Measurements from ENCODE around the gene LAMB4. TPM values are rescaled to one million over a fixed set of nuclear protein-coding genes. Genes with fewer than 3 reads are reported as not detected.

Gene LAMB4
- total and polyA plus RNA-seq, 2 of the 8 experiments (the other 6 are each of a cell fraction or from before 2014, with no cell fraction given), result not detected

DNA sequence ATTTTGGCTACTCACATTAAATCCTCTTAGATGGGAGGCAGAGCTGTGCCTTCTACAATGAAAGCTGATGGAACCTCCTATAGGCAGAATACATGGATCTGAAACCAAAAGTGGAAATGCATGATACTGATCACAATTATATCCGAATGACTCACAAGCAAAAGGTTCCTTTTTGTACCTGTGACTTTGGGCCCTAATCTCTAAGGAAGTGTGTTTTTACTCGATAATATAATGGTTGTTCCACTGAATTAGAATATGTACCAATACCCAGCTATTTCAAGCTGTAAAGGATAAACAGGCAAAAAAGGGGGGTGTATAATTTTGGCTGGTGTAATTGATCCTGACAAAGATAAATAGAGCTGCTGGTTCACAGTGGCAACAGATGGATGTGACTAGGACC is 109.6 kb downstream of the LAMB4 start:
- Histone ChIP-seq H2BK20ac (ENCODE audit: low read length) (no peak overlapping the region), H3K9me3 (ENCODE audit: insufficient read depth in 2 of 2, low read depth in 1 of 2, low read length in 1 of 2) (no peaks in the 10 kb centered on the region), H4K8ac (ENCODE audit: extremely low read depth, insufficient read depth, low read length) (no peak overlapping the region), H2AFZ (ENCODE audit: low read length) (no peak overlapping the region), H3K4me2 (ENCODE audit: insufficient read depth in 1 of 2, low read depth in 2 of 2, low read length in 2 of 2) (no peak overlapping the region), H3K36me3 (ENCODE audit: control insufficient read depth in 2 of 4, insufficient read depth in 4 of 4, low read length in 3 of 4) (no peaks in the 10 kb centered on the region), H3K27me3 (replicated peaks in 1 of 4; ENCODE audit: control insufficient read depth in 3 of 4, extremely low read depth in 1 of 4, insufficient read depth in 3 of 4, low read length in 3 of 4) (no peaks in the 10 kb centered on the region), H3K79me2 (ENCODE audit: control insufficient read depth in 1 of 2, insufficient read depth in 2 of 2, low read length in 2 of 2) (no peaks in the 10 kb centered on the region), H3K23ac (ENCODE audit: insufficient read length) (no peak overlapping the region), H3K79me1 (ENCODE audit: low read depth, low read length) (no peaks in the 10 kb centered on the region), H3K18ac (ENCODE audit: extremely low read depth, low read length) (no peak overlapping the region), H3K9ac (replicated peaks in 1 of 4; ENCODE audit: extremely low read depth in 1 of 4, low read depth in 3 of 4, low read length in 3 of 4) (no peak overlapping the region), H3K4me3 (ENCODE audit: extremely low read depth in 1 of 4, insufficient read depth in 2 of 4, low read depth in 3 of 4, low read length in 4 of 4) (no peak overlapping the region), H4K20me1 (replicated peaks in 1 of 2; ENCODE audit: control insufficient read depth in 1 of 2, insufficient read depth in 2 of 2, low read length in 2 of 2) (no peaks in the 10 kb centered on the region), H3K56ac (replicated peaks; ENCODE audit: insufficient read length, low read depth, low read length) (no peak overlapping the region), H2BK15ac (ENCODE audit: low read length) (no peak overlapping the region), H2AK5ac (ENCODE audit: low read depth, low read length) (no peak overlapping the region), H2BK5ac (ENCODE audit: low read depth, low read length) (no peak overlapping the region), H3K14ac (ENCODE audit: insufficient read length) (no peak overlapping the region), H2BK12ac (ENCODE audit: low read depth, low read length) (no peak overlapping the region), H3K23me2 (ENCODE audit: low read depth, low read length) (no peaks in the 10 kb centered on the region), H3K4ac (replicated peaks; ENCODE audit: insufficient read length, low read depth, low read length) (no peak overlapping the region), H3K27ac (ENCODE audit: low read depth, low read length) (no peak overlapping the region), H4K5ac (ENCODE audit: insufficient read length, low read depth, low read length) (no peak overlapping the region), H2BK120ac (replicated peaks; ENCODE audit: low read depth, low read length) (no peak overlapping the region), H4K91ac (replicated peaks; ENCODE audit: insufficient read length, low read length) (no peak overlapping the region), H3K4me1 (replicated peaks in 1 of 4; ENCODE audit: control insufficient read depth in 3 of 4, insufficient read depth in 4 of 4, low read length in 3 of 4) (no peaks in the 10 kb centered on the region)
- TF ChIP-seq RNF2 (IDR thresholded peaks at IDR 0.05; ENCODE audit: borderline replicate concordance, low read depth, low read length, missing control alignments, poor library complexity, severe bottlenecking), result no peak
- TF ChIP-seq, protein P1, sequence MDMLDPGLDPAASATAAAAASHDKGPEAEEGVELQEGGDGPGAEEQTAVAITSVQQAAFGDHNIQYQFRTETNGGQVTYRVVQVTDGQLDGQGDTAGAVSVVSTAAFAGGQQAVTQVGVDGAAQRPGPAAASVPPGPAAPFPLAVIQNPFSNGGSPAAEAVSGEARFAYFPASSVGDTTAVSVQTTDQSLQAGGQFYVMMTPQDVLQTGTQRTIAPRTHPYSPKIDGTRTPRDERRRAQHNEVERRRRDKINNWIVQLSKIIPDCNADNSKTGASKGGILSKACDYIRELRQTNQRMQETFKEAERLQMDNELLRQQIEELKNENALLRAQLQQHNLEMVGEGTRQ (IDR thresholded peaks at IDR 0.05; ENCODE audit: low read length), result no peak
- TF ChIP-seq TEAD4 (IDR thresholded peaks at IDR 0.05; ENCODE audit: low read depth, low read length), result no peak
- TF ChIP-seq ZNF274 (IDR thresholded peaks at IDR 0.05; ENCODE audit: borderline replicate concordance, extremely low read depth, low read length), result no peak
- no peak for TF ChIP-seq SIRT6 (IDR thresholded peaks at IDR 0.05; ENCODE audit: low read length)
- TF ChIP-seq EZH2 (IDR thresholded peaks at IDR 0.05; ENCODE audit: low read depth, low read length, severe bottlenecking), result no peak
- no peak for TF ChIP-seq EGR1 (IDR thresholded peaks at IDR 0.05; ENCODE audit: borderline replicate concordance, low read depth, low read length)
- TF ChIP-seq SIN3A (conservative IDR thresholded peaks at IDR 0.05 in 1 of 2, IDR thresholded peaks at IDR 0.05 in 1 of 2; ENCODE audit: low read depth in 1 of 2, low read length in 2 of 2), result no peak
- no peak for TF ChIP-seq RFX5 (IDR thresholded peaks at IDR 0.05; ENCODE audit: borderline replicate concordance, low read depth, low read length)
- DNase-seq (ENCODE audit: low read depth in 1 of 2, low spot score in 2 of 2), result no peak
- ChIA-PET POLR2A (ENCODE audit: partially characterized antibody) (no interaction called here), CTCF (ENCODE audit: partially characterized antibody) (interaction anchor here (0.6 to 0.9 kb wide), 2 partner anchors 17 to 67 kb away, joined by 3 to 4 read pairs; partner anchors contain the start of gene LAMB1)
- WGBS, 2 experiments (ENCODE audit: extremely low coverage in 1 of 2, insufficient coverage in 1 of 2, insufficient read length in 1 of 2, insufficient replicate concordance in 2 of 2, low coverage in 1 of 2, low lambda C conversion rate in 2 of 2, missing lambda C conversion rate in 1 of 2), result 92% methylated on average over 2 of the region's 2 CpGs; no CpG with 5 or more reads in 1 of the 2 experiments
- FAIRE-seq, result no peak

All from H1 (cell line).